ENCODE results near the gene TAF4.
"Not testable (repeated sequence)": the region's sequence is repeated elsewhere in the genome, so short reads cannot be mapped to it uniquely, and the experiment has no call there.

Gene TAF4, protein sequence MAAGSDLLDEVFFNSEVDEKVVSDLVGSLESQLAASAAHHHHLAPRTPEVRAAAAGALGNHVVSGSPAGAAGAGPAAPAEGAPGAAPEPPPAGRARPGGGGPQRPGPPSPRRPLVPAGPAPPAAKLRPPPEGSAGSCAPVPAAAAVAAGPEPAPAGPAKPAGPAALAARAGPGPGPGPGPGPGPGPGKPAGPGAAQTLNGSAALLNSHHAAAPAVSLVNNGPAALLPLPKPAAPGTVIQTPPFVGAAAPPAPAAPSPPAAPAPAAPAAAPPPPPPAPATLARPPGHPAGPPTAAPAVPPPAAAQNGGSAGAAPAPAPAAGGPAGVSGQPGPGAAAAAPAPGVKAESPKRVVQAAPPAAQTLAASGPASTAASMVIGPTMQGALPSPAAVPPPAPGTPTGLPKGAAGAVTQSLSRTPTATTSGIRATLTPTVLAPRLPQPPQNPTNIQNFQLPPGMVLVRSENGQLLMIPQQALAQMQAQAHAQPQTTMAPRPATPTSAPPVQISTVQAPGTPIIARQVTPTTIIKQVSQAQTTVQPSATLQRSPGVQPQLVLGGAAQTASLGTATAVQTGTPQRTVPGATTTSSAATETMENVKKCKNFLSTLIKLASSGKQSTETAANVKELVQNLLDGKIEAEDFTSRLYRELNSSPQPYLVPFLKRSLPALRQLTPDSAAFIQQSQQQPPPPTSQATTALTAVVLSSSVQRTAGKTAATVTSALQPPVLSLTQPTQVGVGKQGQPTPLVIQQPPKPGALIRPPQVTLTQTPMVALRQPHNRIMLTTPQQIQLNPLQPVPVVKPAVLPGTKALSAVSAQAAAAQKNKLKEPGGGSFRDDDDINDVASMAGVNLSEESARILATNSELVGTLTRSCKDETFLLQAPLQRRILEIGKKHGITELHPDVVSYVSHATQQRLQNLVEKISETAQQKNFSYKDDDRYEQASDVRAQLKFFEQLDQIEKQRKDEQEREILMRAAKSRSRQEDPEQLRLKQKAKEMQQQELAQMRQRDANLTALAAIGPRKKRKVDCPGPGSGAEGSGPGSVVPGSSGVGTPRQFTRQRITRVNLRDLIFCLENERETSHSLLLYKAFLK

GRCh38 chr20:62065674-62066338 lies at the start of gene TAF4:
TAF4 (minus strand) TSS chr20:62065881; CDS start chr20:62065810, 71 bp downstream.
- DNase-seq: peak; percentile 79 to 81

DNA sequence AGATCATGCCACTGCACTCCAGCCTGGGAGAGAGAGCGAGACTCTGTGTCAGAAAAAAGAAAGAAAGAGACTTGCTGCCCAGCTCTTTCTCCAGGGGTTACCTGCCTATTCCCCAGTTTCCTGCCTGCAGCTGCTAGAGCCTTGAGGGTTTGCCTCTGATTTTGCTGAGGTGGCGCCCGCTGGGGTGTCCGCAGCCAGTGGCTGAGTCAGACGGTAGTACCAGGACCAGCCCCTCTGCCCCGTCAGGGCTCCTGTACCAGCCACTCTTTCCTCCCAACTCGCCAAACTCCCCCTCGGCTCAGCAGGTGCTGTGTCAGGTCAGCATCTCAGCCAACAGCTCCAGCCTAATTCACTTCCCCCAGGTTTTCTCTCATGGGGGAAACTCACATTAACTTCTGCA lies 49.2 kb upstream of the TAF4 start:
- DNase-seq: no peak

DNA sequence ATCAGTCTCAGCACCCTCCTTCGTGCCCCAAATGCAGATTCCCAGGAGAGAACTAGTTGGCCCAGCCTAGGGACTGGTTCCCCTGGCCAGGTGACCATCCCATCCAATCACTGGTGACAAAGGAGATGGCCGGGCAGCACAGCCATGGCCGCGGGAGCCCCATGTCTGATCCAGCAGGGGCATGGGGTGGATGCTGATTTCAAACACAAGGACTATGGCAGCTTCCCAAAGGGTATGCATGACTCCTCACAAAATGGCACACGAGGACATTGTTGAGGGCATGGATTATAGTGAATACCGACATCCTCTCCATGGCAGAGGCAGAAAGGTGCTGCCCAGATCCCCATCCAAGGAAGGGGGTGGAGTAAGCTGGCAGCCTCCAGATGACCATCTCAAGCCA lies 46.7 kb upstream of the TAF4 start:
- DNase-seq: no peak

DNA sequence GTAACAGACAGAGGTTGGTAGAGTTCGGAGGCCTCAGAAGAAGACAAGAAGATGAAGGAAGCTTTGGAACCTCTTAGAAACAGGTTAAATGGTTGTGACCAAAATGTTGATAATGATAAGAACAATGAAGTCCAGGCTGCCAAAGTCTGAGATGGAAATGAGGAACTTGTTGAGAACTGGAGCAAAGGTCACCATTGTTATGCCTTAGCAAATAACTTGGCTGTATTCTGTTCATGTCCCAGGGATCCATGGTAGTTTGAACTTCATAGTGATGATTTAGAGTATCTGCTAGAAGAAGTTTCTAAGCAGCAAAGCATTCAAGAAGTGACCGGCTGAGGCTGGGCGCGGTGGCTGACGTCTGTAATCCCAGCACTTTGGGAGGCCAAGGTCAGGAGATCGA lies 45.5 kb upstream of the TAF4 start:
- no peak for DNase-seq

DNA sequence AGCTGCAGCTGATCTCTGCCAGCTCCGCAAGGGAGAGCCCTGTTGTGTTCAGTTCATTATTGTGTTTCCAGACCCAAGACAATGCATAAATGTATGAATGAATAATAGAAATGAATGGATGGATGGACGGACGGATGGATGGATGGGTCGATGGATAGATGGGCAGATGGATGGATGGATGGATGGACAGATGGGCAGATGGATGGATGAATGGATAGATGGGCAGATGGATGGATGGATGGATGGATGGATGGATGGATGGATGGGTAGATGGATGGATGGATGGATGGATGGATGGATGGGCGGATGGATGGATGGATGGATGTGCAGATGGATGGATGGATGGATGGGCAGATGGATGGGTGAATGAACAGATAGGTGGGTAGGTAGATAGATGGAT lies 39.9 kb upstream of the TAF4 start:
- DNase-seq: no peak

GRCh38 chr20:62104791-62105345 lies 39.2 kb upstream of the TAF4 start:
- no peak for DNase-seq

GRCh38 chr20:62104234-62104789 lies 38.6 kb upstream of the TAF4 start:
- DNase-seq: no peak

- no peak for DNase-seq
Measured at GRCh38 chr20:62103508-62104233, 38.0 kb upstream of the TAF4 start.

DNA sequence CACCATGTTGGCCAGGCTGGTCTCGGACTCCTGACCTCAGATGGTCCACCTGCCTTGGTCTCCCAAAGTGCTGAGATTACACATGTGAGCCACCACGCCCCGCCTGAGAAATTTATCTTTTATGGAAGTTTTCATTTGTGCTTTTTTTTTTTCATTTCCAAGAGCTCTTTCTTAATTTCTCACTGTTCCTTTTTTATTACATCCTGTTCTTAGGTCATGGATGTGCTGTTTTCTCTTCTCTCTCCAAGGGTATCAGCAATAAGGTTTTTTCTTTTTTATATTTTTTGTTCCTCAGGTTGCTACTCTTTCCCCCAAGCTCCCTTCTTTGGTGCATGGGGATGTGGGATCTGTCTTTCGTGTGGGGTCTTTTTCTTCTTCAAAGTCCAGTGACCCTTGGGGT lies 35.4 kb upstream of the TAF4 start:
- no peak for DNase-seq

- DNase-seq: no peak
Measured at GRCh38 chr20:62097881-62098407, 32.3 kb upstream of the TAF4 start.

- DNase-seq: no peak
Measured at GRCh38 chr20:62096421-62097380, 31.0 kb upstream of the TAF4 start.

DNA sequence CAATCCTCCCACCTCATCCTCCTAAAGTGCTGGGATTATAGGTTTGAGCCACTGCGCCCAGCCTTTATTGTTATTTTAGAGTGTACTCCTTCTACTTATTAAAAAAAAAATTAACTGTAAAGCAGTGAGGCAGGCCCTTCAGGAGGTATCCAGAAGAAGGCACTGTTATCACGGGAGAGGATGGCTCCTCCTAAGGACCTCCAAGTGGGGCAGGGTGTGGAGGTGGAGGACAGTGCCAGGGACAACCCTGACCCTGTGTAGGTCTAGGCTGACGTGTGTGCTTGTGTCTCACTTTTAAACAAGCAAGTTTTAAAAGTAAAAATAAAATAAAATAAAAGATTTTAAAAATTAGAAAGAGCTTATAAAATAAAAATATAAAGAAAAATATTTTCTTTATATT lies 23.7 kb upstream of the TAF4 start:
- no peak for DNase-seq

GRCh38 chr20:62088258-62089127 lies 22.8 kb upstream of the TAF4 start:
- DNase-seq: peak in 1 of 2 experiments; percentile 16

DNA sequence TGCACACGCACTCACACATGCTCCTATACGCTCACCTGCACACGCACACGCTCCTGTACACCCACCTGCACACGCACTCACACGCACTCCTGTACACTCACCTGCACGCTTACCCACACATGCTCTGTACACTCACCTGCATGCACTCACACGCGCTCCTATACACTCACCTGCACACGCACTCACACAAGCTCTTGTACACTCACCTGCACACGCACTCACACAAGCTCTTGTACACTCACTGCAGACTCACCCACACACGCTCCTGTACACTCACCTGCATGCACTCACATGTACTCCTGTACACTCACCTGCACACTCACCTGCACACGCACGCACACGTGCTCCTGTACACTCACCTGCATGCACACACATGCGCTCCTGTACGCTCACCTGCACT lies 22.0 kb upstream of the TAF4 start:
- no peak for DNase-seq

DNA sequence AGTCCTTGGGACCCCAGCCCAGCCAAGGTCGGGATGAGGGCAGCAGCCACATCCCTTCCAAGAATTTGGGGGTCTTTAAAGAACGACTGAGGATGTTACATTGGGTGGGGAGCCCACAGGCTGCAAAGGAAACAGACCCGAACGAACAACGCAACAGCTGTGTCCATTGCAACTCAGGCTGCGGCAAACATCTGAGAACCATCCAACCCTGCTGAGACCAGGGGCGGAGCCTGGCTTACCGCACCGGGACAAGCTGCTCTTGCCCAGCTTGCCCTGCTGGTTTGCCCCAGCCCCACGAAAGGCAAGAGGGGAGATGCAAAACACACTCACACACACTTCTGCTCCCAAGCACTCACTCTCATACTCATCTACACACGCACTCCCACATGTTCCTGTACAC lies 21.5 kb upstream of the TAF4 start:
- no peak for DNase-seq

DNA sequence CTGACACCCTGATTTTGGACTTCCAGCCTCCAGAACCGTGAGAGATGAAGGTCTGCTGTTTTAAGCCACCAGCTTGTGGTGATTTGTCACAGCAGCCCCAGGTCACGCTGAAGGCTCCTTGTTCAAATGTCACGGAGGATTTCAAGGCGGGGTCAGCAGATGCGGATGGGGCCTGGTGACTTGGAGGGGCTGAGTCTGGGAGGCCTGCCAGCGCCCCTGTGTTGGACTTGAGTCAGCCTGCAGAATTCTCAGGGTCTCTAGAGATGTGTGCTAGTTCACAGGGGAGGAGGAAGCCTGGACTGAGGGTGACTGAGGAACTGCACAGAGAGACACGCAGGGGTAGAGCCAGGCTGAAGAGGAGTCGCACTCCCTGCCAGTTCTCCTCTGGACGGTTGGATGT lies 19.5 kb upstream of the TAF4 start:
- DNase-seq: no peak

- not testable (repeated sequence) for DNase-seq
Measured at GRCh38 chr20:62084224-62084623, 18.5 kb upstream of the TAF4 start.

DNA sequence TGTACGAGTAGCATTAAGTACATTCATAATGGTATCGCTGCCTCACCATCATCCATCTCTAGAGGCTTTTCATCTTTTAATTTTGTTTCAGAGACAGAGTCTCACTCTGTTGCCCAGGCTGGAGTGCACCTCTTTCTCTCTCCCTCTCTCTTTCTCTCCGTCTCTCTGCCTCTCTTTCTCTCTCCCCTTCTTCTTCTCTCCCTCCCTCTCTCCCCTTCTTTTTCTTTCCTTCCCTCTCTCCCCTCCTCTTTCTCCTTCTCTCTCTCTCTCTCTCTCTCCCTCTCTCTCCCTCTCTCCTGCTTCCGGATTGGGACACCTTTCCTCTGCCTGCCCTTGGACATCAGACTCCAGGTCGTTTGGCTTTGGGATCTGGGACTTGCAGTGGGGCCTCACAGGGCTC lies 17.6 kb upstream of the TAF4 start:
- no peak for DNase-seq
